GM19372 (cell line): Measurements from ENCODE around the gene CDC45.

Experiments
- ATAC-seq: cut with Tn5 transposase; IDR thresholded peaks from one replicate; pipeline ENCODE4 v1.9.1; 2021; ENCODE audit warnings: mild to moderate bottlenecking, low read depth, moderate library complexity; ENCODE audit not compliant: unreplicated experiment

Gene CDC45

DNA sequence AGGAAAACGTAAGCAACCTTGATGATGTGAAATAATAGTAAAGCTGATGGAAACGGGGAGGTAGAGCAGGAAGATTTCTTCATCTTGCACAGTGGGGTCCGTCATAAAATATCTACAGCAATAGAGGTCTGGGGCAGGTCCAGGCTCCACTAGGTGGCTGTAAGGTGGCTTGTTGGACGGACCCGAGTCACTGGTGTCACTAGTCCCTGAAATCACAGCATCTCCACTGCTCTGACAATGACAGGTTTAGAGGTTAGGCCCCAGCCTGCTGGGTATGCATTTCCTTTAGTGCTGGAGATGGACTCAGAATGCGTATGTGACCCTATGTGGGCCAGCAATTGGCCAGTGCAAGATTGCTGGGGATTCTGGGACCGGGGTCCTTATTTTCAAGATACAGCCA is 69.7 kb downstream of the CDC45 start:
- no peak for ATAC-seq

DNA sequence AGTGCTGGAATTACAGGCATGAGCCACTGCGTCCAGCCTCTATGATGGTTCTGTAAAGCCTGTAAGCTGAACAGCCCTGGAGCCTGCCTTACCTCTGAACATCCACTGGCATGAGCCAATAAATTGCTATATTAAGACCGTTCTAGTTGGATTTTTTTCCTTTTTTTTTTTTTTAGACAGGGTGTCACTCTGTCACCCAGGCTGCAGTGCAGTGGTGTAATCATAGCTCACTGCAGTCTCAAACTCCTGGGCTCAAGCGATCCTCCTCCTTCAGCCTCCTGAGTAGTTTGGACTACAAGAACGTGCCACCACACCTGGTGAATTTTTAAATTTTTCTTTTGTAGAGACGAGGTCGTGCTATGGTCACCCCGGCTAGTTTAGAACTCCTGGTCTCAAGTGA is 70.7 kb downstream of the CDC45 start:
- ATAC-seq: no peak

DNA sequence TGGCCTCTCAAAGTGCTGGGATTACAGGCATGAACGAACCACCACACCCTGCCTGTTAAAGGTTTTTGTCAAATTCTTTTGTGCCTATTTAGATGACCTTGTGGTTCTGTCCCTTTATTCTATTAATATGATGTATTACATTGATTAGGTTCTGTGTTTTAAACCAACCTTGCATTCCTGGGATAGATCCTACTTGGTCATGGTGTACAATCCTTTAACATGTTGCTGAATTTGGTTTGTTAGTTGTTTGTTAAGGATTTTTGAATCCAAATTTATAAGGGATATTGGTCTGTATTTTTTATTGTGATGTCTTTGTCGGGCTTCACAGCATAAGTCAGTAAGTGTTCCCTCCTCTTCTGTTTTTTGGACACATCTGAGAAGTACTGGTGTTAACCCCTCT is 73.5 kb downstream of the CDC45 start:
- ATAC-seq: no peak

DNA sequence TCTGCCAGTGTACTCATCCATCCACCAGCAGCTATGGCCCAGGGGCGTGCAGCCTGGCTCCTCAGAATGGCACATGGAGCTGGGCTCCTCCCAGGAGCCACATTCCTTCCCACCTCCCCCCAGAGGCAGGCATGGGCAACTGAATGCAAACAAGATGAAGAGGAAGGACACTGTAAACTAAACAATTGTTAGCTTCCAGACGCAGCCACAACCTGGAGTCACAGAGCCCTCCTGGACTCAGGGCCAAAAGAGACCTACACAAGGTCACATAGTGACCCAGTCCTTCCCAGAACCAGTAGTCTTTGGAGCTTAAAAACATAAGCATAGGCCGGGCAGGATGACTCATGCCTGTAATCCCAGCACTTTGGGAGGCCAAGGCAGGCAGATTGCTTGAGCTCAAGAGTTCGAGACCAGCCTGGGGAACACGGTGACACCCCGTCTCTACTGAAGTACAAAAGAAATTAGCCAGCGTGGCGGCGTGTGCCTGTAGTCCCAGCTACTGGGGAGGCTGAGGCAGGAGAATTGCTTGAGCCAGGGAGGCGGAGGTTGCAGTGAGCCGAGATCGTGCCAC is 75.2 kb downstream of the CDC45 start:
- no peak for ATAC-seq

DNA sequence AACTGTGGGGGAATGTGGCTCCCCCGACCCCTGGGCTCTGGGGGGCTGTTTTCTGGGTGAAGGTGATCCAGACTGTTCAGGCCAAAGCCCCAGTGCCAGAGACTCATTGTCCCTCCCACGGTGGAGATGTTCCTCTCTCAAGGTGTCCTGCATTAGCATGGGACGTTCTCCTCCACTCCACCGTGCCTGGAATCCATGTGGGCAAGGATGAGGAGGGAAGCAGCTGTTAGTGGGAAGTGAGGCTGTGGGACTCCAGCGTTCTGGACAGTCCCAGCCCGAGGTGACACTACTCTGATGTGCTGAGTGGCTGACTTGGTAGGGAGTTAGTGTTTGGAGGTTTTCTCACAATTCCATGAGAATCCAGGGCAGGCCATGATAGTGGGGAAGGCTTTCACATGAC is 75.9 kb downstream of the CDC45 start:
- ATAC-seq: no peak

DNA sequence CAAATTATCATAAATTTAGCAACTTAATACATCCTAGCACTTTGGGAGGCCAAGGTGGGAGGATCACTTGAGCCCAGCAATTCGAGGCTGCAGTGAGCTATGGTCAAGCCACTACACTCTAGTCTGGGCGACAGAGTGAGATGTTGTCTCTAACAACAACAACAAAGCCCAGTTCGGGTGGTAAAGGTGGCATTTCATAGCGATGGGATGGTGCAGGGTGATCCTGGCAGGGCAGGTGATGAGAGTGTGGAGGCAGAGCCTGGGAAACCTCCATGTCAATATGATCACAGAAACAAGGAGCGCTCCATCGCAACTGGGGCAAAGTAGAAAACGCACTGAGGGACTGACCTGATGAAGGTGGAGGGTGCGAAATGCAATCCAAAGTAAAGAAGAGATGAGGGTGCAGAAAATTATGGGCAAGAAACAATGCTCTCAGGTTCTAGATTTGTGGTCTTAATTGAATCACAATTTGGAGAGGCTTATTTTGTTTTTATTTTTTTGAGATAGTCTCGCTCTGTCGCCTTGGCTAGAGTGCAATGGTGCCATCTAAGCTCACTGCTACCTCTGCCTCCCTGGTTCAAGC is 77.3 kb downstream of the CDC45 start:
- ATAC-seq: no peak

DNA sequence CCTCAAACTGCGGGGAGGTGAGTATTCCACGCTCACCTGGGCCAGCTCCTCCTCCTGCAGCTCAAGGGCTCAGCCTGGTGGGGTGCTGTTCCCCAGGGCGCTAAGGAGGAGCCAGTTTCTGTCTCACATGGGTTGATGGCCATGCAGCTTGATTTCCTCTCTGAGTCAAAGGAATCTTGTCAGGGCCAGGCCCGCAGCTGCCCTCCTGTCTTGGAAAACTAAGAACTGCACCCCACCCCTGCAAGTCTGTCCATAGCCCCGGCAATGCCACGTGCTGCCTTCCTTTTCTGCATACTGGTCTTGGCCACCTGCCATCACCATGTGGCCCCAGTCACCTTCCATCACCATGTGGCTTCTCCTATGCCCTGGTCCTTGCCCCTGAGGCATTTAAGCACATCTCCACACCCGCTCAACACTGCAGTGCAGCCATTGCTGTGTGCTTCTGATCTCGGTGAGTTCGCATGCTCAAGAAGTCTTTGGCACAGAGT is 79.6 kb downstream of the CDC45 start:
- ATAC-seq: no peak

DNA sequence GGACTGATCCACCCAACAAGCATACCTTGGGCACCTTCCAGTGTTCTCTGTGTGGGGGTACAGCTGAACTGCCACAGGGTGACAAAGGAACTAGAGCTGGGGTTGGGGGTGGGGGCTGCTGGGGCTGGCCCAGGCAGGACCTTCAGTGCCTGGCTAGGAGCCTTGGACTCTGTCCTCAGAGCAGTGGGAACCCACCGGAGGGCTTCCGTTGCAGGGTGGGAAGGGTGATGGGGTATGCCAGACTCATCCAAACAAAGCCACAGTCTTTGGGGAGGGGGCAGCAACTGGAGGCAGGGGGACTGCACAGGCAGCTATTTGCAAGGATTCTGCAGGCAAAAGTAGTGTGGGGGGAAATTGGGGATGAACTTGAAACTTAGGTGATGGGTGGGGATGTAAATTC is 80.2 kb downstream of the CDC45 start:
- ATAC-seq: no peak

DNA sequence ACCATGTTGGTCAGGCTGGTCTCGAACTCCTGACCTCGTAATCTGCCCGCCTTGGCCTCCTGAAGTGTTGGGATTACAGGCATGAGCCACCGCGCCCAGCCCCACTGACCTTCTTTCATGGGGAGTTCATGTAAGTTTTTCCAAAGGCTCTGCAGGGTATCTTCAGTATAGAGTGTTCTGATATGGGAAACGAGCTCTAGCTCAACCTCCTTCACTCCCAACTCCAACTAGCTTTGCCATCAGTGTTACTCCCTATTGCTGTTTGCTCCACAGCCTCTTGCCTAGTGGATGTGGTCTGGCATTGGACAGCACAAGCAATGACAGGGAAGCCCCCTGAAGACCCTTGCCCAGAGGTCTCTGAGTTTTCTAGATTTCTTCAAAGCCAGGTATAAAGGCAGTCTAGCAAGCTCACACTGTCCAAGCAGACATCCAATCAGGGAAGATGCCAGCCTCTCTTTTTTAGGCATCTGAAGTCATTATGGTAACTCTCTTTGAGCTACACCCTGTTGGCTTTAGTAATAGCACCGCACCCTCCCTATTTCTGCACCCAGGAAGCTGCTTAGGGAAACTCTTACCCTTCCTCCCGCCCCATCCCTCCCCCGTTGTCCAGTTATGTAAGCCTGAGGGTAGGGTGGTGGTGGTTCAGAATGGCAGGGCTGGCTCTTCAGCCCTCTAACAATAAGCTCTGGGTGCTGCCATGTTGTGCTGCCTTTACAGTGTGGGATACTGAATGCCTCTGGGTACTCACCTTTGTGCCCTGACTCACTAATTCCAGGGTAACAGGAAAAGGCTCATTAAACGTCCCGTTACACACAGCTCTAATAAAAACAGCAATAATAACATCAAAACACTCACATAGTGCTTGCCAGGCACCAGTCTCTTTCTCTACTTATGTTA is 85.9 kb downstream of the CDC45 start:
- no peak for ATAC-seq

DNA sequence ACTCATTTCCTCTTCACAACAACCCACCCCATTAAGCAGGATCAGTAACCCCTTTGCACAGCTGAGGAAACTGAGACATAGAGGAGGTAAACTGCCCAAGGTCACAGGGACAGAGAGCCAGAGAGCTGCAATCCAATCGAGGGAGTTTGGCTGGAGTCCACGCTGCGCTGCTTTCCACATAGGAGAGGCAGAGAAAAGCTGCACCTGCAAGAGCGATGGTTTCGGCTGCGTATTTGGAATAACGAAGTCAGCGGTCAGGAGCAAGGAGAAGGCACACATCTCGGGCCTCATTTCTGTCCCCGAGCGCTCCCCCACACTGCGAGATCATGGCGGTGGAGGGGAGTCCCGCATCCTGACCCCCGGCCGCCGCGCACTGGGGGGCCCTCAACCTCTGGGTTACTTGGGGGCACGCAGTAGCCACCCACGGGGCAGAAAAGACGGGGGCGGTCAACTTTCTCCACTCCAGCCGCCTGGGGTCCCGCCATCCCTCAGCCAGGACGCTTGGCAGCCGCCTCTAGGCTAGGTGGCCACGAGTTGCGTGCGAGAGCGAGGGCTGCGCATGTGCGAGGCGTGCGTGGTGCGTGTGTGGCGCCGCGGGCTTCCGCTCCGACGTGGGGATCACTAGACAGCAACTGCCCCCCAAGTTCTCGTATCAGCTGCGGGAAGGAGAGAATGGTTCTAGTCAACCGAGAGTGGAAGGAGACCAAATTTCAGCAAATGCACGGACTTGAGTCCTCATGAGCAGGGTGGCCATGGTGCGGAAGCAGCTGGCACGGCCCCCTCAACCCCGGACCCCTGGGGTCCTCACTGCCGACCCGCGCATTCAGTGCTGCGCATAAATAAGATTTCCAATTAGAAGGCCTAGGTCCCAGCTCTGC is 86.8 kb downstream of the CDC45 start:
- no peak for ATAC-seq

DNA sequence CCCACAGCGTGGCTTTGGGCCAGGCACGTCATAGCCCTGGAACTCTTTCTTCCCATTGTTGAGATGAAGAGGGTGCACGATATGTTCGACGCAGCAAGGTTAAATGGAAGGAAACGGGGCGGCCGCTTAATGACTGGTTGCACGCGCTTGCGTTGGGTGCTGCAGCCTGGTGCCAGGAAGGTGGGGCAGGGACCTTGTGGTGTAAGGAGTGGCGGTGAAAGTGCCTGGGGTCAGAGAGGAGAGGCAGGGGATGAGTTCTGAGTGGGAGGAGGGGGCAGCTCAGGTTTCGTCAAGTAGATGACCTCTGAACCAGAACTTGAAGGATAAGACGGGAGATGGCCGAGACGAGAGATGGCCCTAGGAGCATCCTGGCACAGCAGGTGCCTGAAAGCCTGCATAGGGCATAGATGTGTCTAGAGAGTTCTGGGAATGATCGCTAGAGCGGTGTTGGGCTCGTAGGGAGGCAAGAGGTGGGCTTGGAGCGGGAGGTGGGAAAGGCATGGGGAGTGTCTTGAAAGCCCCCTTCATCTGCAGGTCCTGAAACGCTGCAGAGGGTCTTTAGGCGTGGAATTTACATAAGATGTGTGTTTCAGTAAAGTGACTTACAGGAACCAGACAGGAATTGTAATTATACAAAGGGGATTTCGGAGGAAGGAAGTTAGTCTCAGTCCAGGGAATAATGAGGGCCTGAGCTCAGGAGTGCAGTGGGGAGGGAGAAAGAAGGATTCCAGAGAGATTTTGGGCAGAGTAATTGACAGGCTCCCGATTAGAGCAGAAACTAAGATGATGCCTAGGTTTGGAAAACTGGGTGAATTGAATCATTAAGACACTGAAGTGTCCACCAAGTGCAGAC is 87.7 kb downstream of the CDC45 start:
- no peak for ATAC-seq

DNA sequence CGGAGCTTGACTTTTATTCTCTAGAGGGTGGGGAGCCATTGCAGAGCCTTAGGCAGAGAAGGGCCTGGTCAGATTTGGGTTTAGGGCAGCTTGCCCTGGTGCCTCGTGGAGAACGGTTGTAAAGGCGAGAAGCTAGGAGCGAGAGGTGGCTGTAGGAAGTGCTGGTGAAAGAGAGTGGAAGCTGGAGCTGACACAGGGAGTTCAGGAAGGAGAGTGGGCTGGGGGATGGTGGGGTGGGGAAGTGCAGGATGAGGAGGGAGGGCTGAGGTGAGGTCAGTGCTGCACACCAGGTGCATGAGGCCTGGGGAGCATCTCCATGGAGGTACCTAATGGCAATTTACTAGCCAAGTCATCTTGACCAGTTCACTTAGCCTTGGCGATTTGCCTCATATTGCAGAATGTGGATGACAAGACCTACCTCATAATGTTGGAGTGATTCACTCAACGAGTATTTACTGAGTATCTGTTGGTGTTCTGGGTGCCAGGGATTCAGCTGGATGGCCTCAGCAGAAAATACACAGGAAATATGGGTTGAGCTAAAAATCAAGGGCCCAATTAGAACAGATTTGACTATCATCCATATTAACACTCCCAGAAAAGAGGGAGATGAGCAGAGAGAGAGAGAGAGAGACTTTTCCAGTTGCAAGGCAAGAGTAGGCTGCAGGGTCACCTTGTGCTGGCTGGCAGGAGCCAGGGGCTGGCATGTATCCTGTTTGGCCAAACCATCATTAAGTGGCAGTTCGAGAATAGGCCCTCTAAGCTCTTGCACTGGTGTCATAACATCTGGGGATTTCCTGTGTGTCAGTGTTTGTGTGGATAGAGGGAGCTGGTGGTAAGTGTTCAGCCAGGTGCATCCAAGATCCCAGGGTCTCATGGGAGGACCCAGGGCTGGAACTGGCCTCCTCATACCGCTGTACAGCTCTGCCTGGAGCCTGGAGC is 88.9 kb downstream of the CDC45 start:
- no peak for ATAC-seq

DNA sequence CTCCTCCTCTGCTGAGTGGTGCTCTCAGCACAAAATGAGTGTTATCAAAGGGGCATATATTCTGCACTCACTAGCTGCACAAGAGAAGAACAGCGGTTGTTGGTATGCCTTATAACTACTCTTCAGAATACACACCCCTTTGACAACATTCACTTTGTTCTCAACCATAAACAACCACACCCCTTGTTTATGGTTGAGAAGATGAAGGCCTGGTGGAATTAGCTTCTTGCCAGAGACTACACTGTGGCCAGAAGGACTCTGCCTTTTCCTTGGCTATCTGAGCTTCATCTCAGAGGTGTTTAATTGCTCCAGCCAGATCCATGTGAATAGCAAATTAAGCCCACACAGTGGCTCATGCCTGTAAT is 89.5 kb downstream of the CDC45 start:
- no peak for ATAC-seq

DNA sequence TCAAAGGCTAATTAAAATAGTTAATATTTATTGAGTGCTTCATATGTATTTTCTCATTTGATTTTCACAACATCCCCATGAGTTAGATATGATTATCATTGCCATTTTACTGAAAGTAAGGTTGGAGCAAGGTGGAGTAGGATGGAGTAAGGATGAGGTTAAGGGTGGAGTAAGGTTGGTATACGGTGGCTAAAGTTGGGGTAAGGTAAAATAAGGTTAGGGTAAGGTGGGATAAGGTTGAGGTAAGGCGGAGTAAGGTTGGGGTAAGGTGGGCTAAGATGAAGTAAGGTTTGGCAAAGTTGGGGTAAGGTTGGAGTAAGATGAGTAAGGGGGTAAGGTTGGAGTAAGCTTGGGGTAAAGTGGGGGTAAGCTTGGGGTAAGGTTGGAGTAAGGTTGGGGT is 90.3 kb downstream of the CDC45 start:
- ATAC-seq: no peak
